ENCODE results near the gene SLC25A38.

Gene SLC25A38

DNA sequence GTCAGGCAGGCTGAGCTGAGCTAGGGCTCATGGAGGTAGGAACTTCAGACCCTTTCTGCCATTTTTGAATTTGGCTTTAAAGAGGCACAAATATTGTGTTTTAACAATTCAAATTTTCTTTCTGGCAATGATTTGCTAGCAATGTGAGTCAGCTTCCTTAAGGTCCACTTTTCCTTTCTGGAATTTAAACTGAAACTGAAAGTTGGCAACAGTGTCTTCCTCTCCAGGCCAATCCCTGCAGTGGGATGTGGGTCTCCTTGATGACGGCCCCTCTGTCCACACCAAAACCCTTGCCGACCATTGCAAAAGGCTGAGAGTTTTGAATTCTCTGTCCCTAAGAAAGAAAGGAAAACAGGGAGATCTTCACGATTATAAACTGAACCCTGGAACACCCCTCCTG, 50.5 kb downstream of the SLC25A38 start:
- no peak for DNase-seq (ENCODE audit: low spot score)

DNA sequence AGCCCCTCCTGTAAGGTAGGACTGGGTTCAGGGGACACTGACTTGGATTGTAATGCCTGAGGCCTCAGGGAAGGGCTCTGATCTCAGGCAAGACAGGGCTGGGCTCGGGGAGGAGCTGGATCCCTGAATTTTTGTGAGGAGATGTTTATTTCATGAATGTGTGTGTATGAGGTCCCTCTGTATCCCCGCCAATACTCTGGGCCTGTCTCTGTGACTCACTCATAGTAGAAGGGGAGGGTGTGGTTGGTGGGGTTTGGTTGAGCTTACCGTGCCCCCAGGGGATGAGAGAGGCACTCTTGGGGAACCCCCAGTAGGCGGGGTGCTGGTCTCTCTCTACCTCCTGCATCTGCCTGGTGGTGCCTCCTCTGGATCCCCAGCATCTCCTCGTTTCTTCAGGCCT, 51.4 kb downstream of the SLC25A38 start:
- no peak for DNase-seq (ENCODE audit: low spot score)

DNA sequence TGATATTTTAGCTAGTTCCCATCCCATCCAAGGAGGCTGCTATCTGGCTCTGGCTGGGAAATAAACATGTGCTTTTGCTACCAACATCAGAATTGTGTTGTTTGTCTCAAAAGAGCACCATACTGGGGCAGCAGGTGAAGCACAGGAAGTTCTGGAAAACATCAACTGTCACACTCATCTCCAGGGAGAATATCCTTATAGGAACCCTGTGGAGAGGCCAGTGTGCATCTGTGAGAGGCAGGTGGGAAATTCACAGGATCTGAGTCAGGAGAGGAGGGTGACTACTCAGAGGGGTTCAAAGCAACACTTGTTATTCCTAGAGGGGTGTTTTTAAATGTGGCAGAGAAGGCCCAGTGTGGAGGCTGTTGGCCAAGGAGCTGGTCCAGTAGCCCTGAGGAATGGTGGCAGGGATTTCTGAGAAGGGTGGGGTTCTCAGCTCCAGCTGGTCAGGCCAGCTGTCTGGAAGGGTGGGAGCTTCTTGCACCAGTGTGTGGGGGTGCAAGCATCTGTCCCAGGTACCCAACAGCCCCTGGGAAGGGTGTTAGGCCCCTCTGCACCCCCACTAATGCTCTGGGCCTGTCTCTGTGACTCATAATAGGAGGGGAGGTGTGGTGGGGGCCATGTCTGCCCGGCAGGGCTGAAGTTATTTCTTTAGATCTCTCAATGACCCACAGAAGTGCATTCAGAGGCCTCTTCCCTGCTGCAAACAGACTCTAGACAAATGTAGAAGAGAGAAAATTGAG, 52.0 kb downstream of the SLC25A38 start:
- no peak for DNase-seq (ENCODE audit: low spot score)

DNA sequence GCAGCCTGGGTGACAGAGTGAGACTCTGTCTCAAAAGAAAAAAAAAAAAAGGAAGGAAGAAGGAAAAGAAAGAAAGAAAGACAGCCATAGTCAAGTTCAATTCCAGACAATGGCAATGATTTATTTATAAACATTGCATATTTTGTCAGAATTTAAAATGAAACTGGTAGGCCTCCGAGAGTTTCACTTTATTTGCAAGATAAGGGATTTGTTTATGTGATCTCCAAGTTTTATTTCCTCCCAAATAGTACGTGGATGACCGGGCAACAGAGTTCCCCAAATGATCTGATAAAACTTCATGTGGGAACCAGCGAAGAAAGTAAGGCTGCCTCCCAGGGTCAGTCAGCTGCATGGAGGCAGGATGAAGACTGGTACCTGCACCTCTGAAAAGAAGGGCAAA, 55.7 kb downstream of the SLC25A38 start:
- no peak for DNase-seq (ENCODE audit: low spot score)

DNA sequence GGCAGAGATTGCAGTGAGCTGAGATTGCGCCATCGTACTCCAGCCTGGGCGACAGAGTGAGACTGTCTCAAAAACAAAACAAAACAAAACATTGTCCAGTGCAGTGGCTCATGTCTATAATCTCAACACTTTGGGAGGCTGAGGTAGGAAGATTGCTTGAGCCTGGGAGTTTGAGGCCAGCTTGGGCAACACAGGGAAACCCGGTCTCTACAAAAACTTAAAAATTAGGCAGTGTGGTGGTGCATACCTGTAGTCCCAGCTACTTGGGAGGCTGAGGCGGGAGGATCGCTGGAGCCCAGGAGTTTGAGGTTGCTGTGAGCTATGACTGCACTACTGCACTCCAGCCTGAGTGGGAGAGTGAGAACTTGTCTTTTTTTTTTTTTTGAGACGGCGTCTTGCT, 57.1 kb downstream of the SLC25A38 start:
- DNase-seq (ENCODE audit: low spot score), result no peak

GRCh38 chr3:39443530-39443929, 60.4 kb downstream of the SLC25A38 start:
- no peak for DNase-seq (ENCODE audit: low spot score)

- no peak for DNase-seq (ENCODE audit: low spot score)
Measured at GRCh38 chr3:39445927-39446326, 62.8 kb downstream of the SLC25A38 start.

DNA sequence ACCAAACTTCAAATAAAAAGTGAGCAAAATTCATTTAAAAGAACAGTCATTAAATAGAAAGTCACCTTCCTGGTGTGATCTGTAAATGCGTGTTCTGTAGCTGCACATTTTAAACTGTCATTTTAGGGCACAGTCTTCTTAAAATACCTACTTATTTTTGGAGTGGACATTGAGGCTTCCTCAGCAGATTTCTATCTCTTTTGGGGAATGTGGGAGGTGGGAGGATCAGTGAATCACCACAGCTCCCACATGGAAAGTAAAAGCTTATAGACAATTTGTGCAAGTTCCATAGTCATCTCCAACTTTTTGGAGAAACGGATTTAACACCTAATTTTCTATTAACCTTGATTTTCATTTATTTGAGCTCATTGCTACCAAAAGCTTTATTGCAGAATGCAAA, 63.3 kb downstream of the SLC25A38 start:
- no peak for DNase-seq (ENCODE audit: low spot score)

Measured in hematopoietic multipotent progenitor cell treated with erythropoietin and hydrocortisone succinate and interleukin-3 and kit ligand, for 15 days (in vitro differentiated cells).